GM18909 (cell line): ENCODE measurements around the gene ANP32B.

Experiments
- ATAC-seq: cut with Tn5 transposase; IDR thresholded peaks from one replicate; pipeline ENCODE4 v1.9.1; 2021; ENCODE audit warnings: mild to moderate bottlenecking; ENCODE audit not compliant: unreplicated experiment, poor library complexity

ANP32B gene

DNA sequence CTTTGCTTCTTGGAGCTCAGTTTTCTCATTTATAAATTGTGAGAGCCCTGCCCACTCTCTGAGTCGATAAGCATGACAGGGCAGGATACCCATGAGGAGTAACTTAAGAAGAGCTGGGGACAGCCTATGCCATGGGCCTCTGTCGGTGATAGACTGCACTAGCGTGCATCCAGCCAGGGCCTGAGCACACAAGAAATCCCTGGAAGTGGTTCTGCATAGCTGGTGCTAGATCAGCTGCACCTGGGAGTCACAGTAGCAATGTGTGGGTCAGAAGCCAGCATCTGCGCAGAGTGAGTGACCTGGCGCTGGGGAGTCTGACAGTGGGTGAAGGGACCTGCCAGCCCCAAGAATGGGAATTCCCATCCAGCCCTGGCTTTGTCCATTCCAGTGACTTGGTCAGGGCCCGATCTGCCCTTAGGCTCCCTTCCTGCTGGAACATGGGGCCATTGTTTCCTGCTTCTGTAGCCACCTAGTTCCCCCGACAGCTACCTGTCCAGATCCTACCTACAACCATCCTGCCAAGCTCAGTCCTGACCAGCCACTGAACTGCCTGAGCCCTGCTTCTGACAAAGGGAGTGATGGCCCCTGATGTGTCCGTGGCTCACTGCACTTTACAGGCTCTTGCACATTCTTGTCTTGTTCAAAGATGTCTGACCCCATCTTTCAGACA, 37.5 kb downstream of the ANP32B start:
- no peak for ATAC-seq

DNA sequence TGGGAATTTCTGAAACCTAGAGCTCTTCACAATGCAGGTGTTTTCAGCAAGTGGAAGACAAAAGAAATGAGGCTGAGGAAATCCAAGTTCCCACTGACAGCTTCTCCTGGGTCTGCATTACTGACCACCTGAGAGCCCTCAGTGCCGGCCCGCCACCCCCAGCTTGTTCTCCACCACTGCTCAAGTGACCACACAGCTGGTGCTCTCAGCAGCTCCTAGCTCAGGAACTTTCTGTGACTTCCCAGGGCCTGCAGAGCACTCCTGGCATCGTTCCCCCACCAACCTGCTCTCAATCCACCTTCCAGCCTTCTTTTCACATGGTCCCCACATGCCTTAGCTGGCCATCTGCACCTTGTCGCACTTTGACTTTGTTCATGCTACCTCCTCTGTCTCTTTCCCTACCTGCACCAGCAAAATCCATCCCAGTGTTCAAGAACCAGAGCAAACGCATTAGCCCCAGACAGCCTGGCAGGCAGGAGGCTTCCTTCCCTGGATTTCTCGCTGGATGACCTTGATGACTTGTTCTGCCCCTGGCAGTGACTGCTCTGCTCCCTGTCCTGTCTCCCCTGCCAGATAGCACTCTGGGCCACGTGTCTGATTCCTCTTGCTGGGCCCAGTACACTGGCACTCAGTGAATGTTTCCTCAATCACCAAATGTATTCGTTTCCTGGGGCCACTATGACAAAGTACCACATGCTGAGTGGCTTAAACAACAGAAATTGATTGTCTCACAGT, 38.3 kb downstream of the ANP32B start:
- no peak for ATAC-seq

DNA sequence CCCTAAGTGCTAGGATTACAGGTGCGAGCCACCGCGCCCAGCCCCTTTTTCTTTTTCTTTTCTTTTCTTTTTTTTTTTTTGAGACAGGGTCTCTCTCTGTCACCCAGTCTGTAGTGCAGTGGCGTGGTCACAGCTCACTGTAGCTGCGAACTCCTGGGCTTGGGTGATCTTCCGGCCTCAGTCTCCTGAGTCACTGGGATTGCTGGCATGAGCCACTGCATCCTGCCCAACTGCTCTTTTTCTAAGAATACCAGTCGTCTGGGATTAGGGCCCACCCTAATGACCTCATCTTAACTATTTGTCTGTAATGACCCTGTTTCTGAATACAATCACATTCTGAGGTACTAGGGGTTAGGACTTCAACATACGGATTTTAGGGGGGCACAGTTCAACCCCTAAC, 39.3 kb downstream of the ANP32B start:
- ATAC-seq: no peak

DNA sequence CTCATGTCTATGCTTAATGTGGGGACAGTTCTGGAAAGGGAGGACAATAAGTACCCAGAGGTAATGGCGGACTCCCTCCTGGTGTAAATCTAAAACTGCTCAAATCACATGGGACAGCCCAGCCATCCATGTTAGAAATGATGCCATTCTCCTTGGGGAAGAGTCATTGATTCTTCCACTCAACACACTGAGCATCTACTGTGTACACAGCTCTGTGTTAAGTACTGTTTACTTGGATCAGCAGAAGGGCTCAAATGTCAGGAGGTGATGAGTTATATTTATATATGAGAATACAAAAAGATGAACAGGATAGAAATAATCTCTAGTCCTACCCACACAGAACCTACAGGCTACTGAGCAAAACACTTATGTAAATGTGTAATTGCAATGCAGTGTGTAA, 41.6 kb downstream of the ANP32B start:
- ATAC-seq: no peak

DNA sequence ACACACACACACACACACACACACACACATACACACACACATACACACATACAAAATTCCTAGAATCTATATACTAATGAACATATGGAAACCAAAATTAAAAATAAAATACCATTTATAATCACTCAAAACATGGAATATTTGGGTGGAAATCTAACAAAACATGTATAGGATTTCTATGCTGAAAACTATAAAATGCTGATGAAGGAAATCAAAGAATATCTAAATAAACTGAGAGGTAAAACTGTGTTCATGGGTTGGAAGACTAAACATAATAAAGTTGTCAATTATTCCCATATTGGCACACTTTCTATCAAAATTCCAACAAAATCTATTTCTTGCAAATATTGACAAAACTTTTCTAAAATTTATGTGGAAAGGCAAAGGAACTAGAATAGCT, 48.0 kb downstream of the ANP32B start:
- no peak for ATAC-seq

DNA sequence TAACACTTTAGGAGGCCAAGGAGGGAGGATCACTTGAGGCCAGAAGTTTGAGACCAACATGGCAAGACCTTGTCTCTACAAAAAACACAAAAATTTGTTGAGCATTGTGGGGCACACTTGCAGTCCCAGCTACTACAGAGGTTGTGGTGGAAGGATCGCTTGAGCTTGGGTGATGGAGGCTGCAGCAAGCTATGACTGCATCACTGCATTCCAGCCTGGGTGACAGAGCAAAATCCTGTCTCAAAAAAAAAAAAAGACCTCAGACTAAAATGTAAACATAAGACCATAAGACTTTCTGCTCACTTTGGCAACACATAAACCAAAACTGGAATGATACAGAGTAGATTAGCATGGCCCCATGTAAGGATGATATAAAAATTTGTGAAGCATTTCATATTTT, 48.8 kb downstream of the ANP32B start:
- ATAC-seq: no peak

DNA sequence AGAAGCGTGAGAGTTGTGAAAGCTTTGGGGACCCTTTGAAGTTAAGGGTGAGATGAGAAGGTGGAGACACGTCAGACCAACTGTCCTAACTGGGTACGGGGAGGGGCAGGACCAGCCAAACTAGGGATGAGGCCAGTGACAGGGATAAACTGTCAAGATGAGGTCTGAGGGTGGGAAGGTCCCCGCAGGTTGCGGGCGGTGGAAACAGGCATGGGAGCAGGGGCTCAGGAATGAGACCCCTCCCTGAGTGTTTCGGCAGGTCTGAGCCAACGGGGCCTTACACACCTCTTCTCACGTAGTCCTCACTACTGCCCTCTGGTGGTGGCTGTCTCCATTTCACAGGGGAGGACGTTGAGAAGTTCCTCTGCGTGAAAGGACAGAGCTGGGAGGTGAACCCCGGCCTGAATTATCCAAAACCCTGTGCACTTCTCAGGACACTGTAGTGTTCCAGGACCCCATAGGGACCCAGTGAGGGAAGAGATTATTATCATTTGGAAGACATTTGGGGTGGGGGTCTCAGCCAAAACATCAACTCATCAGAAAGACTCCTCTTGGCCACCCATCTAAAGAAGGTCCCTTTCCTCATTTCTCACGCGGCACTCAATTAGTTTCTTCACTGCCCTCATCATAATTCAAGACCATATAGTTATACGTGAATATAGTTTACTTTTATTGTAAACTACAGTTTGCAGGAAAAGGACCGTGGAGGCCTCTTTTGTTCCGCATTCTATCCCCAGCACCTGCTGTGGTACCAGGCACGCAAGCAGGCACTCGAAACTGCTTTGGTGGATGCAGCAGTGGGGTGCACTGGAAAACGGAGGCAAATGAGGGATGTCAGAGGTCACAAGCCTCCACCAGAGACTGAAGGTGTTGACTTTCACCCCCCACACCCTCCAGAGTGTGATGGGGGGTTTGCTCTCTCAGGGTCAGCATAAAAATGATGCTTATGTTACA, 51.7 kb downstream of the ANP32B start:
- ATAC-seq: peak; percentile 60

DNA sequence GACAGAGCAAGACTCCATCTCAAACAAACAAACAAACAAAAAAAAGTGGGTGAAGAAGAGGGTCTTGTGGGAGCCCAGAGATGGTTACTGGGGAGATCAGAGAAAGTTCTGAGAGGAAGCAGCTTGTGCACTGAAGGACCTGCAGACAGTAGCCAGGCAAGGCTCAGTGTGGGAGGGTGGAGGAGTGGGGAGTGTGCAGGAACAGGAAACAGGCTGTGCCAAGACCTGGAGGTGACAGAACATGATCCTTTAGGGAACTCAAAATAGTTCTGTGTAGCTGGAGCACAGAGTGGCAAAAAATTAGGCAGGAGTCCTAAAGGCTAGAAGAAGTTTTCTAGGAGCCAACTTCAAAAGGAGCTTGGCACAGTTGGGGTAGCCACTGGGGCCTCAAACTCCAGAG, 54.2 kb downstream of the ANP32B start:
- ATAC-seq: no peak

DNA sequence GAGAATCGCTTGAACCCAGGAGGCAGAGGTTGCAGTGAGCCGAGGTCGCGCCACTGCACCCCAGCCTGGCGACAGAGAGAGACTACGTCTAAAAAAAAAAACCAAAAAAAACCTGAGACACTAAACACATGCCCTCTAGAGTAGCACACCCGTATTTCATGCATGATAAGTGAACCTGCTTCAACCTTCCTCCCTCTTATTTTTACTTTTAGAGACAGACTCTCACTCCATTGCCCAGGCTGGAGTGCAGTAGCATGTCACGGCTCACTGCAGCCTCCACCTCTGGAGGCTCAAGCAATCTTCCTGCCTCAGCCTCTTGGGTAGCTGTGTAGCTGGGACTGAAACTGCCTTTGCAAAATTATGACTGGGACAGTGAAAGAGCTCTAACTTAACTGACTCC, 55.8 kb downstream of the ANP32B start:
- ATAC-seq: no peak

DNA sequence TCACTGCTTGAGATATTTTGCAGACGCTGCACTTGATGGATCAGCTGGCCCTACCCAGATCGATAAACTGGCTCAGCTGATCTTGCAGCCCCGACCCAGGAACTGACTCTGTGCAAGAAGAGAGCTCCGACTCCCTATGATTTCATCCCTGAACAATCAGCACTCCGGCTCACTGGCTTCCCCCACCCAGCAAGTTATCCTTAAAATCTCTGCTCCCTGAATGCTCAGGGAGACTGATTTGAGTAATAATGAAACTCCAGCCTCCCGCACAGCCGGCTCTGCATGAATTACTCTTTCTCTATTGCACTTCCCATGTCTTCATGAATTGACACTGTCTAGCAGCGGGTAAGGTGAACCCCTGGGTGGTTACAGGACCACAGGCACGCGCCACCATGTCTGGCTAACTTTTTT, 56.5 kb downstream of the ANP32B start:
- no peak for ATAC-seq

DNA sequence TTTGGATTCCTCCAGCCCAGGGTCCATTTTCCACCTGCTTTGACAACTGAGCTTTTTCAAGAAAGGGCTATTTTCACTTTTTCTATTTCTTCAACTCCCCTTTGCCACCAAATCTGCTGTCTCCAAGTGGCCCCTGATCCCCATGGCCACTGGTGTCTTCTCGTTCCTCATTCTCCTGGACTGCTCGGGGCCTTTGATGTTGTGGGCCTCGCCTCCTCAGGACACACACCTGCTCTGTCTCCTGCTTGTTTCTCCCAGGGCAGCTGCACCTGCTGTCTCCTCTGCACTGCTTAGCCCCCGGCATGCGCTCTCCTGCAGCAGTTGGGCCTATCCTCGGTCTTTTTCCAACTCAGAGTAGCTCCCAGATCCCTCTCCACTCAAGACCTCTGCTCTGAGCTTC, 57.1 kb downstream of the ANP32B start:
- ATAC-seq: no peak

DNA sequence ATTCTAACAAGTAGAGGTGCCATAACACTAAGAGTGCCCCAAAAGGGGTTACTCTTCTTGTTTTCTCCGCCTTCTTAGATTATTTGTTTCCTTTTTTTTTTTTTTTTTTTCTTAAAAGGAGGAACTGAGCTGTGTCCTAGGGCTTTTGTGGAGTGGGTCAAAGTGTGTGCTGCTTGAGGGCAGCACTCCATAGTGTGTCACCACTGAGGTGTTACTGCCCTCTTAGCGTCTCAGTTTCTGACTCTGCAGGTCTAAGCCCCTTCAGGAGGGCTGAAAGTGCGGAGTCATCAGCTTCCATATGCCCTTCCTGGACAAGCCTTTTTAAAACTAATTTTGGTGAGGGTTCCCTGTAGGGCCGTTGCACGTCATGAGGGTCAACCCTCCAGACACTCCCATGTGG, 60.8 kb downstream of the ANP32B start:
- no peak for ATAC-seq

DNA sequence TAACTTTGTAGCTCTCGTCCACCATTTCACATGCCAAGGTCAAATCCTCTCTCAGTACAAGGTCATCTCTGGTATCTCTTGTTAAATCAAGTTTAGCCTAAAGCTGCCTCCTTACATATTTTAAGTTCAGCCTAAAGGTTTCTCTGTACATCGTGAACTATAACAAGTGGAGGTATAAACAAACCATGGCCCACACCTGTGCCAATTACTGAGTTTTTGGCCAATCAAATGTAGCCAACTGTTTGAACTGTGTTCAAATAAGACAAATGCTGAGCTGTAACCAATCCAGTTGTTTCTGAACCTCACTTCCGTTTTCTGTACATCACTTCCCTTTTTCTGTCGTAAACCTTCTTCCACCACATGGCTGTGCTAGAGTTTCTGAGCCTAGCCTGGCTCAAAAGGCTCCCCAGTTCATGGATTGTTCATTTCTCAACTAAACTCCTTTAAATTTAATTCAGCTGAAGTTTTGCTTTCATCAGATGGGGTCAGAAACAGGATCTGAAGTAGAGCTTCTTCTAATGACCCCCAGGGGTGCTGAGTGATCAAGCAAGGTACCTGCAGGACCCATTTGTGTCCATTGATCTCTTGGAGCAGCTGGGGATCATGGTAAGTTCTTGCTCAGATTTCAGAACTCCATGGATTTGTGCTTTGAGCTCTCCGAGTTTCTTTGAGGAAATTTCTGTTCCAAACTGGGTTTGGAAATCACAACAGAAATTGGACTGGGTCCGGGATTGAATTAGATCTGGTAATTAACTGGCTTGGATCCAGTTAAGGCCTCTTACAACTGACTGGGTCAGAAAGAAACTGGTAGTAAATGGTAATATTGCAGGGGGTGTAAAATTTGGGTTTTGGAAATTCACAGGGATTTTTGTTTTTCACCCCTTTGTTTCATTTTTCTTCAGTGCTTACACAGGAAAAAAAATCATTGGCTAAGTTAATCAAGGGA, 62.4 kb downstream of the ANP32B start:
- ATAC-seq: peak; percentile 85

DNA sequence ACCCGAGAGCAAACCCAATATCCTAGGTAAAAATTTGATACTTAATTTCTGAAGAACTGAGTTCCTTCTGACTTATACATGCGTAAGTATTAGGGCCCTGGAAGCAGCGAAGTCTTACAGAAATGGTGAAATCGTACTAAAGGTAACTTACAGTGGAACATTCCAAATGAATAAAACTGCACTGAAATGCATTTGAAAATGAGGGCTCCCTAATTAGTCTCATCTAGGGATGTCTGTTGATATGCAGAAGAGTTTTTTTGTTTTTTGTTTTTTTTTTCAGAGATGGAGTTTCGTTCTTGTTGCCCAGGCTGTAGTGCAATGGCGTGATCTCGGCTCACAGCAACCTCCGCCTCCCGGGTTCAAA, 63.0 kb downstream of the ANP32B start:
- no peak for ATAC-seq

DNA sequence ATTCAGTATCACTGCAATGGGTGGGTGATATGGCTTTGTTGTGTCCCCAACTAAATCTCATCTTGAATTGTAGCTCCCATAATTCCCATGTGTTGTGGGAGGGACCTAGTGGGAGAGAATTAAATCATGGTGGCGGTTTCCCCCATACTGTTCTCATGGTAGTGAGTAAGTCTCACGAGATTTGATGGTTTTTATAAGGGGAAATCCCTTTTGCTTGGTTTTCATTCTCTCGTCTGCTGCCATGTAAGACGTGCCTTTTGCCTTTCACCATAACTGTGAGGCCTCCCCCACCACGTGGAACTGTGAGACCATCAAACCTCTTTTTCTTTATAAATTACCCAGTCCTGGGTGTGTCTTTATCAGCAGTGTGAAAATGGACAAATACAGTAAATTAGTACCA, 63.9 kb downstream of the ANP32B start:
- ATAC-seq: no peak

DNA sequence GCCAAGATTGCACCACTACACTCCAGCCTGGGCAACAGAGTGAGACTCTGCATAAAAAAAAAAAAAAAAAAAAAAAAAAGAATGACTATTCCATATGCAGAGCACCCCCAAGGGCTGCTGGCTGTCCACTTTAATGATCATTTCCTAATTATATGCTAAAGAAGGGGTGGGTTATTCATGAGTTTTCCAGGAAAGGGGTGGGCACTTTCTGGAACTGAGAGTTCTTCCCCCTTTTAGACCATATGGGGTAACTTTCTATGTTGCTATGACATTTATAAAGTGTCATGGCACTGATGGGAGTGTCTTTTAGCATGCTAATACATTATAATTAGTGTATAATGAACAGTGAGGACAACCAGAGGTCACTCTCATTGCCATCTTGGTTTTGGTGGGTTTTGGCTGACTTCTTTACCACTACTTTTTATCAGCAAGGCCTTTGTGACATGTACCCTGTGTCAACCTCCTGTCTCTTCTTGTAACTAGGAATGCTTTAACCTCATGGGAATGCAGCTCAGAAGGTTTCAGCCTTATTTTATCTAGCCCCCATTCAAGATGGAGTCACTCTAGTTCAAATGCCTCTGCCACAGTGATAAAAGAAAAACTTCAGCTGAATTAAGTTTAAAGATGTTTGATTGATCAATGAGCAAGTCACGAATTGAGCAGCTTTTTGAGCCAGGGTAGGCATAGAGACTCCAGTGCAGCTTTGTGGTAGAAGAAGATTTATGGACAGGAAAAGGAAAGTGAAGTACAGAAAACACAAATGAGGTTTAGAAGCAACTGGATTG, 66.3 kb downstream of the ANP32B start:
- ATAC-seq: no peak

DNA sequence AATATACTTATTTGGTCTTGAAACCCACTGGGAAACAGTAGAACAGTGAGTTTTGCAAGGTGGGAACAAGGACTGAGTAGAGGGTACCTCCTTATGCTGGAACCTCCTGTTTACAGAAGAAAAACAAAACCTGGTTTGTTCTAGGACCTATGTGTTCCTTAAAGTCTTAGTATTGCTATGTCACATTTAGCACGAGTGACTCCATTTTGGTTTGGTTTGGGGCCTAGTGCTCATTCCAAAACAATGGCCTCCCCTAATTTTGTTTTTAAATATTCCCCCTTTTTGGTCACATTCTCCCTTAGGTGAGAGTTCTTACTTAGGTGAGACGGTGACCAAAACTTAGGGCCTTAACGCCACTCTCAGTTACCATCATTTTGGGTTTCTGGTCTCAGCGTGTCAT, 67.2 kb downstream of the ANP32B start:
- no peak for ATAC-seq

DNA sequence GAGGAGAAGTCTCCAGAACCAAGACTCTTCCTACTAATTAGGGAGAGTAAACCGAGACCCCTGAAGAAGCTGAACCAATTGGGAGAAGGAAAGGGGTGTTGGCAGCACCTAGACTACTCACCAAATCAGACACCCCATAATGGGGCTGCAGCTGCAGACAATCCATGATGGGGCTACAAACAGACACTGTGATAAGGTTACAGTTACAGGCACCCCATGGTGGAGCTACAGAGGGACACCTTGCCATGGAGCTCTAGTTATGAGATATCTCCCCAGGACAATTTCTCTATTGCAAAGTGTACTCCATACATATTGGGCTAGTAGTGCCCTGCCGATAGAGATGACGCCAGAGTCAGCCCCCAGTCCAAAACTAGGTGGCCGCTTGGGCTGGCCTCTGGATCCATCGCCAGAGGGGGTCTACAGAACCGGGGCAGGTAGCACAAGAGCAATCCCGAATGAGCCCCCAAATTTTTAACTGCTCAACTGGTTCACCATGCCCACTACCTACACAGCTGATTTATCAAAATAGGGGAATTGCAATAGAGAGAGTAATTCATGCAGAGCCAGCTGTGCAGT, 71.3 kb downstream of the ANP32B start:
- no peak for ATAC-seq
